ENCODE results near the gene OGDH.

Gene OGDH

DNA sequence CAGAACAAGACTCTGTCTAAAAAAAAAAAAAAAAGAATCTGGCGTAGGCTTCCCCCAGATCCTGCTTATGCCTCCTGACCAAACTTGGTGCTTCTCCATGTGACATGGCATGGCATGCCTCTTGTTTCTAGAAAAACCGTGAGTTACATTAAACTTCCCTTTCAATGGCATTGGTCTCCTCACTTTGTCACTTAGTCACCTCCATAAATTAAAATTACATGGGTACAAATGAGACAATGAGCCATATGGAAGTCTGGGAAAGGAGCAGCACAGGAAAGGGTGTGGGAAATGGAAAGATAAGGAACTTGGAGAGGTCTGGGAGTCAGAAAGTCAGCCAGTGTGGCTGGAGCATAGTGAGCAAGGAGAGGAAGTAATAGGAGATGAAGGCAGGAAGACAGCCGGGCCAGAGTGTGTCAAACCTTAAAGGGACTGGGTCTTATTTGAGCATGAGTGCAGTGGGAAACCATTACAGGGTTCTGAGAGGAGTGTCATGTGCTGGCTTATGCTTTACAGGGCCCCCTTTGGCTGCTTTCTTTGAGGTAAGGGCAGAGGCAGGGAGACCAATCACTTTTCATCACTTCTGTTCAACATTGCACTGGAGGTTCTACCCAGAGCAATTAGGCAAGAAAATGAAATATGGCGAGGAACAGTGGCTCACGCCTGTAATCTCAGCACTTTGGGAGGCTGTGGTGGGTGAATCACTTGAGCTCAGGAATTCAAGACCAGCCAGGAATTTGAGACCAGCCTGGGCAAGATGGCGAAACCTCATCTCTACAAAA, 120.9 kb downstream of the OGDH start:
- TF ChIP-seq CTCF (IDR thresholded peaks at IDR 0.05) = no peak

DNA sequence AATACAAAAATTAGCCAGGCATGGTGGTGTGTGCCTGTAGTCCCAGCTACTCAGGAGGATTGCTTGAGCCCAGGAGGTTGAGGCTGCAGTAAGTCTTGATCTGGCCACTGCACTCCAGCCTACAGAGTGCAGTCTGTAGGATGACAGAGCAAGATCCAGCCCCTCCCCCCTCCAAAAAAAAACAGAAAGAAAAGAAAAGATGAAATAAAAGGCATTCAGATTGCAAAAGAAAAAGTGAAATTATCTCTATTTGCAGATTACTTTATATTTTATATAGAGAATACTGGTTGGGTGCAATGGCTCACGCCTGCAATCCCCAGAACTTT, 121.5 kb downstream of the OGDH start:
- no peak for TF ChIP-seq CTCF (IDR thresholded peaks at IDR 0.05)

GRCh38 chr7:44729949-44730590, 123.6 kb downstream of the OGDH start:
- no peak for TF ChIP-seq CTCF (IDR thresholded peaks at IDR 0.05)

GRCh38 chr7:44733708-44734481, 127.5 kb downstream of the OGDH start:
- no peak for TF ChIP-seq CTCF (IDR thresholded peaks at IDR 0.05)

- no peak for TF ChIP-seq CTCF (IDR thresholded peaks at IDR 0.05)
Observed at GRCh38 chr7:44735403-44736165, 129.2 kb downstream of the OGDH start.

DNA sequence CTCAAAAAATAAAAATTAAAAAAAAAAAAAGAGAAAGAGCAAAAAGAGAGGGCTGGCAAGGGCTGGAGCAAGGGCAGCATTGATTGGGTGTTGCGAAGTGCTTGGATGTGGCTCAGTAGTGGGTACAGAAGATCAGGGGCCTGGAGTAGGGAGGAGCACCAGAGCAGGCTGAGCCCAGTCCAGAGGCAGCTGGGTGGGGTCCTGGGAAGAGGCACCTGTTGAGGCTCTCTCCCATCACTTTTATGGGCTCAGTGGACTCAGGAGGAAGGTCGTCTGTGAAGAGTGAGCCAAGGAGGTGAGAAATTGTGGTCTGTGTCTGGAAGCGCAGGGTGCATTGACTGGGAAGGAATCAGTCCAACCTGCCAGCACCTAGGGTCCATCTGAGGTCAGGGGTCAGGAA, 130.5 kb downstream of the OGDH start:
- no peak for TF ChIP-seq CTCF (IDR thresholded peaks at IDR 0.05)

DNA sequence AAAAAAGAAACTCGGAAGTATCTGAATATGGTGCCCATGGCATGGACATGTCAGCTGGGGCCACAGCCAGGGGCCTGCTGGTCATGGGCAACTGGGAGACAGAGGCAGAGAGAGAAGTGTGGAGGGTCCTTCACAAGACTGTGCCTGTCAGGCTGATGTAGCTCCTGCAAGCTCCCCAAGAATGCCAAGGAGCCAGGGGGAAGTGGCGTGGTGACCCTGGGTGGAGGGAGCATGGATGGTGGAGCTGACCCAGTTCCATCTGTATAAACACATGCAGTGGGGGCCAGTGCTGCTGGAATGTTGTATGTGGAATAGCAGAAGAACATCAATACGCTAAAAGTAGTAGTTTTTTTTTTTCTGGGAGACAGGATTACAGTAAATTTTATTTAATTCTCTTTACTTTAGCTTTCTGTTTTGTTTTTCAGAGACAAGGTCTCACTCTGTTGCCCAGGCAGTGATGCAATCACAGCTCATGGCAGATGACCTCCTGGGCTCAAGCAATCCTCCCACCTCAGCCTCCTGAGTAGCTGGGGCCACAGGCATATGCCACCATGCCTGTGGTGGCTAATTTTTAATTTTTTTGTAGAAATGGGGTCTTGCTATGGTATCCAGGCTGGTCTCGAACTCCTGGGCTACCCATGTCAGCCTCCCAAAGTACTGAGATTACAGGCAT, 131.8 kb downstream of the OGDH start:
- no peak for TF ChIP-seq CTCF (IDR thresholded peaks at IDR 0.05)
